GM18499 (cell line): Measurements from ENCODE around the gene SNUPN.
"Not testable (repeated sequence)": the region's sequence is repeated elsewhere in the genome, so short reads cannot be mapped to it uniquely, and the experiment has no call there.

ENCODE experiments used
- ATAC-seq: cut with Tn5 transposase; IDR thresholded peaks from one replicate; pipeline ENCODE4 v1.9.1; 2021; ENCODE audit warnings: moderate number of reproducible peaks; ENCODE audit not compliant: insufficient read depth, unreplicated experiment

Gene SNUPN

GRCh38 chr15:75637245-75638009 lies 11.9 kb upstream of the SNUPN start:
- no peak for ATAC-seq

GRCh38 chr15:75636026-75636425 lies 10.5 kb upstream of the SNUPN start:
- ATAC-seq: no peak

GRCh38 chr15:75633922-75634321 lies 8.4 kb upstream of the SNUPN start:
- not testable (repeated sequence) for ATAC-seq

DNA sequence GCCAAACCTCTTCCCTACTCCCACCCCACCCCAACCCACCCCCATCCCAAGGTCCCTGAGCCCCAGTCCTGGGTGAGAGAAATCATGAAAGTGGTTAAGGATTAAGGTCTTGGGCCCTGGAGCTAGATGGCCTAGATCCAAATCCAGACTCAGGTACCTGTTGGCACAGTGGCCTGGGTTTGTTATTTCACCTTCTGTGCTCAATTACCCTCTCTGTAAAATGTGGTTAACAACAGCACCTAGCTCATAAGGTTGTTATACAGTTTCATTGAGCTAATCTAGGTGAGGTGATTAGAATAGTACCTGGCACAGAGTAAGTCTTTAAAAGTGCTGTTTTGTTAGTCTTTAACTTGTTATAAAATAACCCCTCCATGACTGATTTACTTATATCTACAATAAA lies 6.4 kb upstream of the SNUPN start:
- ATAC-seq: no peak

- no peak for ATAC-seq
These were observed 3.0 kb downstream of the SNUPN start for GRCh38 chr15:75622505-75622904.

DNA sequence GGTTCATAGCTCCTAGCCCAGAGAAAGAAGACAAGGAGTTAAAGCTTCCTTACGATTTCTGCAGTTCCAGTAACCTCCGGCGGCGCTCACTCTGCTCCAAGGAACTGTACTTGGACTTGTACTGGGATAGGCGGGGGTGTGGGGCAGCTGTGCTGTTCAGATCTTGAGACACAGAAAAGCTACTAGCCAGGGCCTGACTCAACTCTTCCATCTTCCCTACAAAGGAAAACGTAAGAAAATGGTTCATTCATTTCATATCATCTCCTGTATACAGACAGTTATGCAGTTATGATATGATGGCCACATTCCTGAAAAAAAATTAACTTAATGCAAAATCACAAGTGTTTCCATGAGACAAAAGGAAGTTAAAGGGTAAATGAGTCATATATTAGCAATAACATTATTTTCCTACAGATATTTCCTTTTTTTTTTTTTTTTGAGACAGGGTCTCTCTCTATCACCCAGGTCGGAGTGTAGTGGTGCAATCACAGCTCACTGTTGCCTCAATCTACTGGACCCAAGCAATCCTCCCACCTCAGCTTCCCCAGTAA lies 4.6 kb downstream of the SNUPN start:
- ATAC-seq: no peak

DNA sequence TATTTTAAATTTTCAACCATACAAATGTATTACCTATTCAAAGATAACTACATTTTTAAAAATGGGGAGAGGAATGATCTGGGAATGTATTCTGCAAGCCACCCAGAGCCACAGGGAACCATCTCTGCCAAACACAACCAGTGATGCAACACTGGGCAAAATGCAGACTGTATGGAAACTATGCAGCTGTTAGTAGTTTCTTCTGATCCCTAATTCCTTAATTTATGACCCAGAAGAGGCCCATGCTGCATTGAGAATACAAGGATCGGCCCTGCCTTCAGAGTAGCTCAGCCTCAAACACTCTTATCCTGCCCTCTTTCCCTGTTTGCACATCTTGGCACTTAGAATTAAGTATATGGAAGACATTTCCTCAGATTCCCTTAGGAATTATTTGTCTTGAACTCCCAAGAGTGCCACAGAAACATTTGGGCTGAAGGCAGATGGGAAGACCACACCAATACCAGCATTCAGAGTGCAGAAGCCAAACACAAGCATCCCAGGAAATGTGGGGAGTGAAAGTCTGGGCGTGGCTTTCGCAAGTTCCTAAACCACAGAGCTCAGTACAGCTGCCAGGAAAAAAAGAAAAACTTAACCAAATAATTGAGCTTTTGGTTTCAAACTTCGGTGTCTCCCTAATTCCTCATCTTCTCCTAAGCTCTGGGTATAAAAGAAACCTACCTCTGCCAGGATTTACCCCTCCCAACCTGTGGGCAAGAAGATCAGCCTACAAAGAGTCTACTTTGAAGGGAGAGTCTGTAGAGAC lies 5.3 kb downstream of the SNUPN start:
- ATAC-seq: no peak

- ATAC-seq: no peak
These were observed 8.8 kb downstream of the SNUPN start for GRCh38 chr15:75616766-75617165.

- no peak for ATAC-seq
These were observed 18.5 kb downstream of the SNUPN start for GRCh38 chr15:75606711-75607699.

DNA sequence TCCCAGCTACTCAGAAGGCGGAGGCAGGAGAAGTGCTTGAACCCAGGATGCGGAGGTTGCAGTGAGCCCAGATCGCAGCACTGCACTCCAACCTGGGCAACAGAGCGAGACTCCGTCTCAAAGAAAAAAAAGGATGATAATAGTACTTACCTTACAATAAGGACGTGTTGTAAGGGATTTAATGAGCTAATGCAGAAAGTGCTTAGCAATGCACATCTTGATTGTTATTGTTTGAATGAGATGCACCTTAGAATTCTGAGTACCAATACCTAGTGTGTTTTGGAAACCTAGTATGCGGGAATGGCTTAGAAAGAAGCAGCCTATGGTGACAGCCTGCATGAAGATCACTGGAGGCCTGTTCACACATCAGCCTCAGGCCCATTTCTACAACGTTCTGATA lies 19.5 kb downstream of the SNUPN start:
- no peak for ATAC-seq

DNA sequence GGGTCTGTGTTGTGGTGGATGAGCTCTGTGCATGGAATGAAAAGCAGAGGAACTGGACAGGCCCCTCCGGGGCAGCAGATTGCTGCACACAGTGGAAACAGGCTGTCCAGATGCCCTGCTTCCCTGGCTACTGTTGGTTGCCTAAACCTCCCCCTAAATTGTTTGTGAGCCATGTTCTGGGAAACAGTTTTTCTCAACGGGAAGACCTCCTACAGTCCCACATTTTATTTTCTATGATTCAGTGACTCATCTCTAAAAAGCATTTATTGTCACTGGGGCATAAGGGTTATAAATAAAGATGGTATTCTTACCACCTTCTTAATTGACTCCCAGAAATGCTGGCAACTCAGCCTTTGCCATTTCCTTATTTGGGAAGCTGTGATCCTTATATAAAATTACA lies 26.1 kb downstream of the SNUPN start:
- no peak for ATAC-seq

DNA sequence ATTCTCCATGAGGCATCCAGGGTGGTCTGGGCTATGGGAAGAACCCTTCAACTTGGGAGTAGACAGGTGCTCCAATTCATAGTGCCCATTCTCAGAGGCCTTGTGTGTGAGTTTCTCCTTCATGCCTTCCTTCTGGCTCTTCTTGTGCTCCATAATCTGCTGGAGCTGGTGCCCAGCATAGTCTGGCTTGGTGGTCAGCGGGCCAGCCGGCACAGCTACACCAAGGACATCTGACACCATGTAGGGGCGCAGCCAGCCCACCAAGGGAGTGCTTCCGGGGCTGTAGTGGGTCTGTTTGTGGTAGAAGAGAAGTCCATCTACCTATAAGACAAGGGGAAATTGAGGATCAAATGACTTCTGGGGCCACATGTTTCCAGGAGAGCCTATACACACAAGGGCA lies 27.2 kb downstream of the SNUPN start:
- no peak for ATAC-seq

DNA sequence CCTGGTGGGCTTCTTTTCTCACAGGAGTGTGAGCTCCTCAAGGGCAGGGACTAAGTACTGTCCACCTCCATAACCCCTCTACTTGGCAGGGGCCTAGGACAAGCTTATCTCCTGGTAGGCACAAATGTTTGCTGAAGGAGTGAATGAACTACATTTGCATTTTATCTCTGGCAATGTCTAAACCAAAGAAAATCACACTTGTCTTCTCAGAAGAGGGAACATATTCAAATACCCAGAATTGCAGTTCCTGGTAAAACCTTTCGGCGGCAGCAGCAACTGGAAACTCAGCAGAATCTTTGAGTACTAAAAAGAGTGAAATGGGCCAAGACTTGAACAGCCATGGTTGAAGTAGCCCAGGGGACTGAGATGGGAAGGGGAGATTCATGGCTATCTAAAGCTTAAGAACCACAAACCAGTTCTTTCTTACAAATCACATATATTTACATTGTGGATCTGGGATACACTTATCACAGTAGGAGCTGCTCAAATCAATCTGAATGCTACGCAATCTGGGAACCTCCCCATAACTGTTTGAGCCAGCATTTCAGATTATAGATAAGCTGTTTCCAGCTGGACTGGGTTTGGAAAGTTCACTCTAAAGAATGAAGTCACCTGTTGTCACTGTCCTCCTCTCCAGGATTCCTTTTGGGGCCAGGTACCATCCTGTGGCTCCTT lies 27.7 kb downstream of the SNUPN start:
- no peak for ATAC-seq

DNA sequence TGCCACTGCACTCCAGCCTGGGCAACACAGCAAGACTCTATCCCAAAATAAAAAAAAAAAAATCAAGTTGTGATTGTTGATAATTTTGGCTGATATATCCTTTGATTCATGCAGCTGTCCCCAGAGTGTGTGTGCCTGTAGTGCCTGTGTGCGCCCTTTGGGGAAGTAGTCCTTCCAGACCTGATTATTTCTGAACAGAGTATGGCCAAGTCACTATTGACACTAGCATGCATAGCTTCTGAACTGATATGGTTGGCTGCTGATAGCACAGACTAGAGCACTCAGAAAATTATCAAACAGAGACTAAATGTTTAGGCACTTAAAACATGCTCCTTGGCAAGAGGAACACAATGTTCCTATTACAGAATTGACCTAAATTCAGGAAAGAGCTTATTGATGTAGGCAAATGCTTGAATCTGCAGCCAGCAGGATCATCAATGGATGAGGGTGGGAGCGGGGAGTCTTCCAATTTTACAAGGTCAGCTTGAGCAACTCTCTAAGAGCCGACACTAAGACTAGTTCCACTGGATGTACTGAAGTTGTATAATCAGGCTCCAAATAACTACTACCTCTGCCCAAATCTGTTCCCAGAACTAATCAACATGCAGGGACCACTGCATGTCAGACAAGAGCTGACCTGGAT lies 28.7 kb downstream of the SNUPN start:
- no peak for ATAC-seq

- no peak for ATAC-seq
These were observed 31.2 kb downstream of the SNUPN start for GRCh38 chr15:75594276-75594675.

GRCh38 chr15:75591655-75592364 lies 33.7 kb downstream of the SNUPN start:
- ATAC-seq: no peak

- ATAC-seq: no peak
These were observed 35.3 kb downstream of the SNUPN start for GRCh38 chr15:75590239-75590638.

- no peak for ATAC-seq
These were observed 36.5 kb downstream of the SNUPN start for GRCh38 chr15:75589071-75589470.

GRCh38 chr15:75586422-75586821 lies 39.1 kb downstream of the SNUPN start:
- not testable (repeated sequence) for ATAC-seq
